Stimulated activated CD4-positive, alpha-beta T cell treated with anti-CD3 and anti-CD28 coated beads, Interleukin-2, amount 100 ng/mL, for 48 hours (primary cell): ENCODE results near the gene CYB5D1.
A peak's percentile ranks its signal among the peaks of the same experiment; 100 is the strongest.
"Not testable (repeated sequence)": the region's sequence is repeated elsewhere in the genome, so short reads cannot be mapped to it uniquely, and the experiment has no call there.

Source experiments
- DNase-seq, 2 donors: peaks; one replicate each; pipeline ENCODE4 v3.0.0-alpha.2; 2020

CYB5D1 gene

GRCh38 chr17:7857713-7858521 lies at the start of gene CYB5D1:
Gene CYB5D1, plus strand, starts transcription at chr17:7858003. Its CDS starts 132 bp downstream, at chr17:7858135.
- DNase-seq: peak; percentile 79 to 86

- DNase-seq: no peak
Observed at GRCh38 chr17:7809086-7809790, 48.6 kb upstream of the CYB5D1 start.

GRCh38 chr17:7809791-7810343 lies 47.9 kb upstream of the CYB5D1 start:
- not testable (repeated sequence) for DNase-seq

GRCh38 chr17:7811251-7811650 lies 46.6 kb upstream of the CYB5D1 start:
- DNase-seq: no peak

- no peak for DNase-seq
Observed at GRCh38 chr17:7814969-7815368, 42.8 kb upstream of the CYB5D1 start.

- no peak for DNase-seq
Observed at GRCh38 chr17:7816926-7817642, 40.7 kb upstream of the CYB5D1 start.

GRCh38 chr17:7817643-7817964 lies 40.2 kb upstream of the CYB5D1 start:
- DNase-seq: no peak

- DNase-seq: no peak
Observed at GRCh38 chr17:7818026-7818425, 39.8 kb upstream of the CYB5D1 start.

- no peak for DNase-seq
Observed at GRCh38 chr17:7818746-7819645, 38.8 kb upstream of the CYB5D1 start.

GRCh38 chr17:7820231-7820630 lies 37.6 kb upstream of the CYB5D1 start:
- DNase-seq: no peak

- no peak for DNase-seq
Observed at GRCh38 chr17:7822126-7822525, 35.7 kb upstream of the CYB5D1 start.

- no peak for DNase-seq
Observed at GRCh38 chr17:7823581-7824001, 34.2 kb upstream of the CYB5D1 start.

- DNase-seq: no peak
Observed at GRCh38 chr17:7824021-7824924, 33.5 kb upstream of the CYB5D1 start.

- no peak for DNase-seq
Observed at GRCh38 chr17:7825206-7825990, 32.4 kb upstream of the CYB5D1 start.

- DNase-seq: no peak
Observed at GRCh38 chr17:7830616-7831015, 27.2 kb upstream of the CYB5D1 start.

GRCh38 chr17:7831233-7831632 lies 26.6 kb upstream of the CYB5D1 start:
- no peak for DNase-seq

- no peak for DNase-seq
Observed at GRCh38 chr17:7832431-7832830, 25.4 kb upstream of the CYB5D1 start.

- DNase-seq: no peak
Observed at GRCh38 chr17:7833011-7833794, 24.6 kb upstream of the CYB5D1 start.

GRCh38 chr17:7833795-7834541 lies 23.8 kb upstream of the CYB5D1 start, which contains the start of gene KDM6B:
Gene KDM6B, plus strand, starts transcription at chr17:7834217. Its CDS starts 11,338 bp downstream, at chr17:7845555.
- DNase-seq: peak; percentile 76 to 79
